C4-2B (cell line): Measurements from ENCODE around the gene RBM15.

Experiments used
- CTCF ChIP-seq: fragments of 450-650 bp; conservative IDR thresholded peaks from 2 replicates; pipeline ENCODE4 v1.5.1; 2017; ENCODE audit warnings: mild to moderate bottlenecking
- ZFX ChIP-seq: fragments of 450-650 bp; IDR thresholded peaks from 2 replicates; pipeline ENCODE4 v1.6.1; 2017

- no peak for TF ChIP-seq CTCF
- no peak for TF ChIP-seq ZFX
Observed at GRCh38 chr1:110360431-110360830, 21.3 kb downstream of the RBM15 start.
